ENCODE results near the gene SLC37A1.

DNA sequence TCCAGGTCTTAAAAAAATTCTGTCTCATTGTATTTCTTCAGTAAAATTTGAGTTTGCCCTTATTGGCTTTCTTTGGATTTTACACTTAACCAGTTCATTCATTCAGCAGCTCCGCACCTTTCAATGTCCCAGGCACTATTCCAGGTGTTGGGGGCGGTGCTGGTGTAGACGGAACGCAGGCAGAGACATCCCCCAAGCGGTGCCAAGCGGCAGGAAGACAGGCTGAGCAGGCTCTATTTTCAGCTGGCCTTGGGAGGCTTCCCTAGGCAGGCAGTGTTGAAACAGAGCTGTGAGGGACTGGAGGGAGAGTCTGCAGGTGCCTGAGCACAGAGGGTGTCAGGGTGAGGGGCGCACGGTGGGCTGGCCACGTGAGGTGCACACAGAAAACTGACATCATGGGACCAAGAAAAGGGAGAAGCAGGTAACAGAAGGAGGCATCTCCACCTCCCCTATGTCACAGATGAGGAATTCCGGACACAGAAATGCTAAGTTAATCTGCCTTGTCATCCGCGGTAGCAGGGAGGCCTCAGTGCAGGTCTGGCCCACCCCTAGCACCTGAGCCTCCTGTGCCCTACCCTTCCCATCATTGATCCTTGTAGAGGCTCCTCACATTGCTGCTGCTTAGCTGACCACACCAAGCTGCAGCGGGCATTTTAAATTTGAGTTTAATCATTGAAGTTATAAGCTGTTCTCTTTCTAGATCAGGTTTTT, 40.8 kb downstream of the SLC37A1 start:
- TF ChIP-seq, protein P1, sequence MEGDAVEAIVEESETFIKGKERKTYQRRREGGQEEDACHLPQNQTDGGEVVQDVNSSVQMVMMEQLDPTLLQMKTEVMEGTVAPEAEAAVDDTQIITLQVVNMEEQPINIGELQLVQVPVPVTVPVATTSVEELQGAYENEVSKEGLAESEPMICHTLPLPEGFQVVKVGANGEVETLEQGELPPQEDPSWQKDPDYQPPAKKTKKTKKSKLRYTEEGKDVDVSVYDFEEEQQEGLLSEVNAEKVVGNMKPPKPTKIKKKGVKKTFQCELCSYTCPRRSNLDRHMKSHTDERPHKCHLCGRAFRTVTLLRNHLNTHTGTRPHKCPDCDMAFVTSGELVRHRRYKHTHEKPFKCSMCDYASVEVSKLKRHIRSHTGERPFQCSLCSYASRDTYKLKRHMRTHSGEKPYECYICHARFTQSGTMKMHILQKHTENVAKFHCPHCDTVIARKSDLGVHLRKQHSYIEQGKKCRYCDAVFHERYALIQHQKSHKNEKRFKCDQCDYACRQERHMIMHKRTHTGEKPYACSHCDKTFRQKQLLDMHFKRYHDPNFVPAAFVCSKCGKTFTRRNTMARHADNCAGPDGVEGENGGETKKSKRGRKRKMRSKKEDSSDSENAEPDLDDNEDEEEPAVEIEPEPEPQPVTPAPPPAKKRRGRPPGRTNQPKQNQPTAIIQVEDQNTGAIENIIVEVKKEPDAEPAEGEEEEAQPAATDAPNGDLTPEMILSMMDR (IDR thresholded peaks at IDR 0.05; ENCODE audit: borderline replicate concordance, extremely low read depth, low read length, poor library complexity, severe bottlenecking) = no peak
- no peak for TF ChIP-seq EZH2 (IDR thresholded peaks at IDR 0.05; ENCODE audit: borderline replicate concordance, low read depth, low read length, severe bottlenecking)
